Measurements from ENCODE around the gene TXNL1. TPM values are rescaled to one million over a fixed set of nuclear protein-coding genes. Genes with fewer than 3 reads are reported as not detected.

TXNL1 gene
- total RNA-seq, 1 donor from 2014 or later: 23.5 TPM

- Histone ChIP-seq H3K4me1 (ENCODE audit: control insufficient read depth in 3 of 3, insufficient read depth in 3 of 3, low read length in 3 of 3) (peaks cover 0 to 12% (median 10%) of the 10 kb centered on the region in 3 donors), H3K27me3 (ENCODE audit: control insufficient read depth in 3 of 3, insufficient read depth in 3 of 3, low read length in 3 of 3) (no peaks in the 10 kb centered on the region), H3K4me3 (ENCODE audit: low read length in 3 of 3) (no peak overlapping the region), H3K27ac (ENCODE audit: low read depth, low read length) (no peak overlapping the region), H3K36me3 (ENCODE audit: control insufficient read depth in 3 of 3, insufficient read depth in 3 of 3, low read length in 3 of 3) (peaks cover 0 to 4% (median 0%) of the 10 kb centered on the region in 3 donors), H3K9ac (ENCODE audit: low read depth in 1 of 3, low read length in 3 of 3) (no peak overlapping the region), H3K9me3 (ENCODE audit: control insufficient read depth in 3 of 3, low read length in 3 of 3) (no peaks in the 10 kb centered on the region)
Observed at GRCh38 chr18:56647951-56648893, 9.8 kb upstream of the TXNL1 start.

DNA sequence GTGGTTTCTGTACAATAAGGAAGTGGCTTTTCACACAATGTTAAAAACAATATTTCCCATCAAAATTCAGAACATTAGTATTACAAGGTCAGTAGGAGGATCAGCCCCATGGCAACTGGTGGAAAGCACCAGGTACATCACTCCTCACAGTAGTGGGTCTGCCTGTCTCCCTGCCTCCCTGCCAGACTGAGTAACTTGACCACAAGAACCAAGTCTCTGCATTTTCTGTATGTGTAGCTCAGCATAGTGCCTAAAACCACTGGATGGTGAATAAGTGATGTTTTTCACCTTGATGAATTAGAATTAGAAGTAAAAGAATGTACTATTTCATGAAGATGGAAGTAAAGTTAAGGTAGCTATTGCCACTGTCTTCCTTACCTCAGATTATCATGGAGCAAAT lies 8.7 kb upstream of the TXNL1 start:
- no peaks in the 10 kb centered on the region for H3K27me3 ChIP-seq (ENCODE audit: control insufficient read depth in 3 of 3, insufficient read depth in 3 of 3, low read length in 3 of 3)
- no peaks in the 10 kb centered on the region for H3K9me3 ChIP-seq (ENCODE audit: control insufficient read depth in 3 of 3, low read length in 3 of 3)
- H3K9ac ChIP-seq (ENCODE audit: low read depth in 1 of 3, low read length in 3 of 3): no peak overlapping the region
- no peak overlapping the region for H3K27ac ChIP-seq (ENCODE audit: low read depth, low read length)
- no peak overlapping the region for H3K4me3 ChIP-seq (ENCODE audit: low read length in 3 of 3)
- H3K4me1 ChIP-seq (ENCODE audit: control insufficient read depth in 3 of 3, insufficient read depth in 3 of 3, low read length in 3 of 3): peaks cover 0 to 8% (median 8%) of the 10 kb centered on the region in 3 donors
- peaks cover 0 to 4% (median 0%) of the 10 kb centered on the region in 3 donors for H3K36me3 ChIP-seq (ENCODE audit: control insufficient read depth in 3 of 3, insufficient read depth in 3 of 3, low read length in 3 of 3)

- Histone ChIP-seq H3K9ac (ENCODE audit: low read depth in 1 of 3, low read length in 3 of 3) (no peak overlapping the region), H3K9me3 (ENCODE audit: control insufficient read depth in 3 of 3, low read length in 3 of 3) (no peaks in the 10 kb centered on the region), H3K27ac (ENCODE audit: low read depth, low read length) (no peak overlapping the region), H3K4me1 (ENCODE audit: control insufficient read depth in 3 of 3, insufficient read depth in 3 of 3, low read length in 3 of 3) (no peaks in the 10 kb centered on the region), H3K4me3 (ENCODE audit: low read length in 3 of 3) (no peak overlapping the region), H3K27me3 (ENCODE audit: control insufficient read depth in 3 of 3, insufficient read depth in 3 of 3, low read length in 3 of 3) (no peaks in the 10 kb centered on the region), H3K36me3 (ENCODE audit: control insufficient read depth in 3 of 3, insufficient read depth in 3 of 3, low read length in 3 of 3) (peaks cover 0 to 4% (median 0%) of the 10 kb centered on the region in 3 donors)
Observed at GRCh38 chr18:56645415-56646016, 7.1 kb upstream of the TXNL1 start.

- H3K36me3 ChIP-seq (ENCODE audit: control insufficient read depth in 3 of 3, insufficient read depth in 3 of 3, low read length in 3 of 3): peaks cover 0 to 4% (median 0%) of the 10 kb centered on the region in 3 donors
- H3K9ac ChIP-seq (ENCODE audit: low read depth in 1 of 3, low read length in 3 of 3): no peak overlapping the region
- H3K27ac ChIP-seq (ENCODE audit: low read depth, low read length): no peak overlapping the region
- H3K9me3 ChIP-seq (ENCODE audit: control insufficient read depth in 3 of 3, low read length in 3 of 3): no peaks in the 10 kb centered on the region
- H3K27me3 ChIP-seq (ENCODE audit: control insufficient read depth in 3 of 3, insufficient read depth in 3 of 3, low read length in 3 of 3): no peaks in the 10 kb centered on the region
- H3K4me1 ChIP-seq (ENCODE audit: control insufficient read depth in 3 of 3, insufficient read depth in 3 of 3, low read length in 3 of 3): peaks cover 0 to 4% (median 3%) of the 10 kb centered on the region in 3 donors
- H3K4me3 ChIP-seq (ENCODE audit: low read length in 3 of 3): no peak overlapping the region
Observed at GRCh38 chr18:56643381-56643780, 5.0 kb upstream of the TXNL1 start.

- no peak overlapping the region for H3K4me3 ChIP-seq (ENCODE audit: low read length in 3 of 3)
- no peaks in the 10 kb centered on the region for H3K9me3 ChIP-seq (ENCODE audit: control insufficient read depth in 3 of 3, low read length in 3 of 3)
- H3K36me3 ChIP-seq (ENCODE audit: control insufficient read depth in 3 of 3, insufficient read depth in 3 of 3, low read length in 3 of 3): peaks cover 0 to under 1% (median 0%) of the 10 kb centered on the region in 3 donors
- no peak overlapping the region for H3K27ac ChIP-seq (ENCODE audit: low read depth, low read length)
- H3K27me3 ChIP-seq (ENCODE audit: control insufficient read depth in 3 of 3, insufficient read depth in 3 of 3, low read length in 3 of 3): no peaks in the 10 kb centered on the region
- no peak overlapping the region for H3K9ac ChIP-seq (ENCODE audit: low read depth in 1 of 3, low read length in 3 of 3)
- H3K4me1 ChIP-seq (ENCODE audit: control insufficient read depth in 3 of 3, insufficient read depth in 3 of 3, low read length in 3 of 3): peaks cover 0 to 4% (median 3%) of the 10 kb centered on the region in 3 donors
Observed at GRCh38 chr18:56641714-56642337, 3.4 kb upstream of the TXNL1 start.

- Histone ChIP-seq H3K4me1 (ENCODE audit: control insufficient read depth in 3 of 3, insufficient read depth in 3 of 3, low read length in 3 of 3) (peaks cover 8 to 19% (median 11%) of the 10 kb centered on the region in 3 donors), H3K9ac (ENCODE audit: low read depth in 1 of 3, low read length in 3 of 3) (no peak overlapping the region), H3K27ac (ENCODE audit: low read depth, low read length) (peak overlapping the region; percentile 99), H3K9me3 (ENCODE audit: control insufficient read depth in 3 of 3, low read length in 3 of 3) (no peaks in the 10 kb centered on the region), H3K36me3 (ENCODE audit: control insufficient read depth in 3 of 3, insufficient read depth in 3 of 3, low read length in 3 of 3) (no peaks in the 10 kb centered on the region), H3K4me3 (ENCODE audit: low read length in 3 of 3) (peak overlapping the region in 1 of 3 donors; percentile 73), H3K27me3 (ENCODE audit: control insufficient read depth in 3 of 3, insufficient read depth in 3 of 3, low read length in 3 of 3) (no peaks in the 10 kb centered on the region)
Observed at GRCh38 chr18:56639571-56639970, 1.2 kb upstream of the TXNL1 start.

- Histone ChIP-seq H3K27me3 (ENCODE audit: control insufficient read depth in 3 of 3, insufficient read depth in 3 of 3, low read length in 3 of 3) (no peaks in the 10 kb centered on the region), H3K9ac (ENCODE audit: low read depth in 1 of 3, low read length in 3 of 3) (peak overlapping the region; percentile 24 to 76 (median 74)), H3K4me3 (ENCODE audit: low read length in 3 of 3) (peak overlapping the region; percentile 73 to 77 (median 73)), H3K4me1 (ENCODE audit: control insufficient read depth in 3 of 3, insufficient read depth in 3 of 3, low read length in 3 of 3) (peaks cover 8 to 19% (median 11%) of the 10 kb centered on the region in 3 donors), H3K36me3 (ENCODE audit: control insufficient read depth in 3 of 3, insufficient read depth in 3 of 3, low read length in 3 of 3) (no peaks in the 10 kb centered on the region), H3K9me3 (ENCODE audit: control insufficient read depth in 3 of 3, low read length in 3 of 3) (no peaks in the 10 kb centered on the region), H3K27ac (ENCODE audit: low read depth, low read length) (peak overlapping the region; percentile 99)
Observed at GRCh38 chr18:56639104-56639381, 651 bp upstream of the TXNL1 start.

DNA sequence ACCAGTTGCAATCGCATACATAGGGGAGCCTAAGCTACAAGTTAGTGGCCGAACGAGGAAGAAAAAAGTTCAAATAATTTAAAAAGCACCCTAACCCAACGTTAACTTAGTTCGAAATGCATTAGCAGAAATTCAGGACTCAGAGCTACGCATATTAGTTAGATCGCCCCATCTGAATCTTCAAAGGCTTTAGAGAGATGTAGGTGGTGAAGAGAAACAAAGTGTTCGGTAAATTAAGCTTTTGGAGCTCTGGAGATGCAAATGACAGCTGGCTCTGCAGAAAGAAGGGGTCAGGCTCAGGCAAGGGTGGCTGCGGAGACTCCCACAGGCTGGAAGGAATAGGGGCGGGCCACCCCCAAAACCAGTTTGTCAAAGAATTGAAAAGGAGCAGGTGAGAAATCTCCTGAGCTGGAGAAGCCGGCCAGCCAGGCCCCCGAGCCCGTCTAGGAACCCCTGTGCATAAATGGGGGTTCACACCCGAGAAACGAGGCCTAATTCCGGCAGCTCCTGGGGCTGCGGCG lies 621 bp downstream of the TXNL1 start:
- Histone ChIP-seq H3K27me3 (ENCODE audit: control insufficient read depth in 3 of 3, insufficient read depth in 3 of 3, low read length in 3 of 3) (no peaks in the 10 kb centered on the region), H3K27ac (ENCODE audit: low read depth, low read length) (peak overlapping the region; percentile 99), H3K36me3 (ENCODE audit: control insufficient read depth in 3 of 3, insufficient read depth in 3 of 3, low read length in 3 of 3) (no peaks in the 10 kb centered on the region), H3K9ac (ENCODE audit: low read depth in 1 of 3, low read length in 3 of 3) (peak overlapping the region; percentile 98 to 100 (median 99)), H3K9me3 (ENCODE audit: control insufficient read depth in 3 of 3, low read length in 3 of 3) (no peaks in the 10 kb centered on the region), H3K4me3 (ENCODE audit: low read length in 3 of 3) (peak overlapping the region; percentile 91 to 94 (median 94)), H3K4me1 (ENCODE audit: control insufficient read depth in 3 of 3, insufficient read depth in 3 of 3, low read length in 3 of 3) (peaks cover 8 to 19% (median 11%) of the 10 kb centered on the region in 3 donors)

DNA sequence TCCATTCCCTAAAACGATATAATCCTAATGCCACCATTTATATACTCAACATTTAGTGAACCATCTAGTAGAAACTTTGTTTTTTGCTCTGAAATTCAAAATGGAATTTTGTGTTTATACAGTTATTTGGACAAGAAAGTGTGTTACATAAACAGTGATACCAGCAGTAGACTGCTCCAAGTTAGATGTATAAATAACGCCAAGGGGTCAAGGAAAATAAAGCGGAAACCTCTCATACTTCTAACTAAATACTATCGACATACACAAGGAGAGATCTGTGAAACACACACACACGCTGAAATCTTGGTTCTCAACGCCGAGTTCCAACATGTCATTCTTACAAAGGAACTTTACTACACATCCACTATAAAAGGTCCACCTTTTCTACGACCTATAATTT lies 1.2 kb downstream of the TXNL1 start:
- Histone ChIP-seq H3K4me1 (ENCODE audit: control insufficient read depth in 3 of 3, insufficient read depth in 3 of 3, low read length in 3 of 3) (peaks cover 8 to 19% (median 11%) of the 10 kb centered on the region in 3 donors), H3K27me3 (ENCODE audit: control insufficient read depth in 3 of 3, insufficient read depth in 3 of 3, low read length in 3 of 3) (no peaks in the 10 kb centered on the region), H3K27ac (ENCODE audit: low read depth, low read length) (peak overlapping the region; percentile 99), H3K4me3 (ENCODE audit: low read length in 3 of 3) (peak overlapping the region; percentile 91 to 94 (median 94)), H3K36me3 (ENCODE audit: control insufficient read depth in 3 of 3, insufficient read depth in 3 of 3, low read length in 3 of 3) (no peaks in the 10 kb centered on the region), H3K9me3 (ENCODE audit: control insufficient read depth in 3 of 3, low read length in 3 of 3) (no peaks in the 10 kb centered on the region), H3K9ac (ENCODE audit: low read depth in 1 of 3, low read length in 3 of 3) (peak overlapping the region; percentile 98 to 100 (median 99))

Measured in skeletal muscle tissue (tissue), 4 donors.